Measurements from ENCODE around the gene SLC7A11.

DNA sequence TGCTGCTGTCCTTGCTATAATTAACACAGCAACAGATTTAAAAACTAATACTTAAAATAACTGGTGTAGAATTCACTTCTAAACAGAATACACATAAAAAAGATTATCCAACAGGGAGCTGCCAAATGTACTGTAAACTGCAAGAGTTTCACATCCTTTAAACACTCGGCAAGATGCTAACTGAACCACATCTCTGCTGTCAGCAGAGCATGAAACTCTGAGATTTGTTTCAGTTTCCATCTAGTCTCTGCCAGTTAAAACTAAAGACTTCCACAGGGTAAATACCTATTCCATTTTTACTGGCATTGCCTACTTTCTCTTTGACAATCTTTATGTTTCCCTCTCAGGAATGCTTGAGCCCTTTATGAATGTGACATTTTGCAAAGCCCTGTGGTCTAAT is 127.7 kb downstream of the SLC7A11 start:
- TF ChIP-seq POLR2A (IDR thresholded peaks at IDR 0.05) = no peak
- TF ChIP-seq, protein P1, sequence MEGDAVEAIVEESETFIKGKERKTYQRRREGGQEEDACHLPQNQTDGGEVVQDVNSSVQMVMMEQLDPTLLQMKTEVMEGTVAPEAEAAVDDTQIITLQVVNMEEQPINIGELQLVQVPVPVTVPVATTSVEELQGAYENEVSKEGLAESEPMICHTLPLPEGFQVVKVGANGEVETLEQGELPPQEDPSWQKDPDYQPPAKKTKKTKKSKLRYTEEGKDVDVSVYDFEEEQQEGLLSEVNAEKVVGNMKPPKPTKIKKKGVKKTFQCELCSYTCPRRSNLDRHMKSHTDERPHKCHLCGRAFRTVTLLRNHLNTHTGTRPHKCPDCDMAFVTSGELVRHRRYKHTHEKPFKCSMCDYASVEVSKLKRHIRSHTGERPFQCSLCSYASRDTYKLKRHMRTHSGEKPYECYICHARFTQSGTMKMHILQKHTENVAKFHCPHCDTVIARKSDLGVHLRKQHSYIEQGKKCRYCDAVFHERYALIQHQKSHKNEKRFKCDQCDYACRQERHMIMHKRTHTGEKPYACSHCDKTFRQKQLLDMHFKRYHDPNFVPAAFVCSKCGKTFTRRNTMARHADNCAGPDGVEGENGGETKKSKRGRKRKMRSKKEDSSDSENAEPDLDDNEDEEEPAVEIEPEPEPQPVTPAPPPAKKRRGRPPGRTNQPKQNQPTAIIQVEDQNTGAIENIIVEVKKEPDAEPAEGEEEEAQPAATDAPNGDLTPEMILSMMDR (IDR thresholded peaks at IDR 0.05) = no peak

Measured in body of pancreas (tissue), 4 donors.